ENCODE results near the gene NHS.

DNA sequence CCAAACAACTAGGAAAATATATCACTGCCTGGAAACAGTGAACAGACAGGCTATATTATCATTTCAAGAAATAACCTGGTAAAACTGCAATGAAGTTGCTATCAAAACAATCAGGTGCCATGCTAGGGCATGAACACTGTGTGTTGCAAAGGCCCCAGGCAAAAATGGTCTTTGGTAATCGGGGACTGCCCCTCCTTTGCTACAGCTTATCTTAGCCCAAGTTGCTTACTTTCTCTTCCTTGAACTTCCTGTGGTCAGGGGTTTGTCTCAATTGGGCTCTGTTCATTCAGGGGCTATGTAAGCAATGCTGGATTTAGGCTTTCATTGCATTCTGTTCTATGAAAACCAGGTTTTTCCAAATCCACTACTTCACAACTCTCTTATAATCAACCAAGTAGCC is 392.7 kb downstream of the NHS start:
- TF ChIP-seq, protein P1, sequence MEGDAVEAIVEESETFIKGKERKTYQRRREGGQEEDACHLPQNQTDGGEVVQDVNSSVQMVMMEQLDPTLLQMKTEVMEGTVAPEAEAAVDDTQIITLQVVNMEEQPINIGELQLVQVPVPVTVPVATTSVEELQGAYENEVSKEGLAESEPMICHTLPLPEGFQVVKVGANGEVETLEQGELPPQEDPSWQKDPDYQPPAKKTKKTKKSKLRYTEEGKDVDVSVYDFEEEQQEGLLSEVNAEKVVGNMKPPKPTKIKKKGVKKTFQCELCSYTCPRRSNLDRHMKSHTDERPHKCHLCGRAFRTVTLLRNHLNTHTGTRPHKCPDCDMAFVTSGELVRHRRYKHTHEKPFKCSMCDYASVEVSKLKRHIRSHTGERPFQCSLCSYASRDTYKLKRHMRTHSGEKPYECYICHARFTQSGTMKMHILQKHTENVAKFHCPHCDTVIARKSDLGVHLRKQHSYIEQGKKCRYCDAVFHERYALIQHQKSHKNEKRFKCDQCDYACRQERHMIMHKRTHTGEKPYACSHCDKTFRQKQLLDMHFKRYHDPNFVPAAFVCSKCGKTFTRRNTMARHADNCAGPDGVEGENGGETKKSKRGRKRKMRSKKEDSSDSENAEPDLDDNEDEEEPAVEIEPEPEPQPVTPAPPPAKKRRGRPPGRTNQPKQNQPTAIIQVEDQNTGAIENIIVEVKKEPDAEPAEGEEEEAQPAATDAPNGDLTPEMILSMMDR (IDR thresholded peaks at IDR 0.05 in 4 of 5, conservative IDR thresholded peaks at IDR 0.05 in 1 of 5), result no peak
- no peak for TF ChIP-seq POLR2A (IDR thresholded peaks at IDR 0.05)
